Right ventricle myocardium superior (tissue), 1 donor: ENCODE measurements around the gene FLNA. TPM values are rescaled to one million over a fixed set of nuclear protein-coding genes. Genes with fewer than 3 reads are reported as not detected.
"Not testable (repeated sequence)": the region's sequence is repeated elsewhere in the genome, so short reads cannot be mapped to it uniquely, and the experiment has no call there.

Experiments
- ATAC-seq: fragments of 200-7000 bp; cut with Tn5 transposase; one replicate; pipeline ENCODE4 v1.9.1; 2020; ENCODE audit warnings: mild to moderate bottlenecking; ENCODE audit not compliant: poor library complexity
- DNase-seq: peaks from one replicate; pipeline ENCODE4 v3.0.0-alpha.2; 2020
- intact Hi-C: fragments of 100-400 bp; cut with DNase I; formaldehyde crosslinking; loops from one replicate; pipeline ENCODE4 v1.11.2; 2022
- total RNA-seq: library from RNA; stranded (reverse); fragmentation: NEBNext Ultra II Directional; extraction: Animal tissue kit (Norgen Biotek cat#: 25700); gene quantifications from one replicate; pipeline ENCODE4 v1.2.1, GENCODE V29; 2021
- donor health status: DM: no; HTN: yes; CAD: no; lungs with severe emphysema.

FLNA gene
- total RNA-seq, 1 donor from 2014 or later, result 216 TPM

- ATAC-seq (no peak), DNase-seq (no peak)
- intact Hi-C loops, result no loop called here
These were observed 50.9 kb downstream of the FLNA start for GRCh38 chrX:154323537-154323936.

- intact Hi-C loops, result no loop called here
- ATAC-seq, result no peak
- no peak for DNase-seq
These were observed 51.5 kb downstream of the FLNA start for GRCh38 chrX:154322890-154323289.

- ATAC-seq (peak; percentile 70), DNase-seq (no peak)
- intact Hi-C loops, result no loop called here
These were observed 52.8 kb downstream of the FLNA start for GRCh38 chrX:154321594-154321993.

GRCh38 chrX:154321152-154321551, 53.3 kb downstream of the FLNA start:
- DNase-seq (no peak), ATAC-seq (no peak)
- intact Hi-C loops, result no loop called here

- intact Hi-C loops, result no loop called here
- ATAC-seq (no peak), DNase-seq (no peak)
These were observed 54.0 kb downstream of the FLNA start for GRCh38 chrX:154320406-154320805.

GRCh38 chrX:154317391-154317995, 56.9 kb downstream of the FLNA start:
- ATAC-seq, result no peak

GRCh38 chrX:154315416-154315815, 59.0 kb downstream of the FLNA start:
- DNase-seq (no peak), ATAC-seq (no peak)
- intact Hi-C loops, result loop anchor here (5.0 kb wide), 1 partner anchor 217 kb away; no protein-coding TSS in a partner anchor

More at GRCh38 chrX:154317391-154317995, 56.9 kb downstream of the FLNA start:
- intact Hi-C loops, result loop anchor here (5.0 kb wide), 1 partner anchor 215 kb away; no protein-coding TSS in a partner anchor
- no peak for DNase-seq

GRCh38 chrX:154313147-154313546, 61.3 kb downstream of the FLNA start:
- DNase-seq (no peak), ATAC-seq (no peak)
- intact Hi-C loops, result no loop called here

GRCh38 chrX:154312116-154312515, 62.3 kb downstream of the FLNA start:
- no peak for ATAC-seq
- no peak for DNase-seq
- intact Hi-C loops, result no loop called here

- DNase-seq (no peak), ATAC-seq (no peak)
- intact Hi-C loops, result no loop called here
These were observed 63.6 kb downstream of the FLNA start for GRCh38 chrX:154310616-154311536.

GRCh38 chrX:154309041-154309775, 65.2 kb downstream of the FLNA start:
- DNase-seq, result no peak
- no peak for ATAC-seq

GRCh38 chrX:154308108-154308946, 66.1 kb downstream of the FLNA start:
- ATAC-seq (peak; percentile 65), DNase-seq (peak; percentile 57)
- intact Hi-C loops, result no loop called here

More at GRCh38 chrX:154309041-154309775, 65.2 kb downstream of the FLNA start:
- intact Hi-C loops, result no loop called here

GRCh38 chrX:154307202-154307601, 67.2 kb downstream of the FLNA start:
- no peak for ATAC-seq
- intact Hi-C loops, result no loop called here

GRCh38 chrX:154305541-154306205, 68.8 kb downstream of the FLNA start:
- intact Hi-C loops, result no loop called here
- DNase-seq (no peak), ATAC-seq (peak; percentile 48)

More at GRCh38 chrX:154307202-154307601, 67.2 kb downstream of the FLNA start:
- DNase-seq, result no peak

- no peak for DNase-seq
- ATAC-seq, result no peak
These were observed 69.6 kb downstream of the FLNA start for GRCh38 chrX:154304846-154305245.

GRCh38 chrX:154303476-154303875, 71.0 kb downstream of the FLNA start:
- intact Hi-C loops, result no loop called here
- ATAC-seq, result no peak
- DNase-seq, result no peak

More at GRCh38 chrX:154304846-154305245, 69.6 kb downstream of the FLNA start:
- intact Hi-C loops, result no loop called here

- DNase-seq, intact Hi-C loops, ATAC-seq: not testable (repeated sequence)
These were observed 71.4 kb downstream of the FLNA start for GRCh38 chrX:154302998-154303397.

GRCh38 chrX:154300816-154301215, 73.6 kb downstream of the FLNA start:
- ATAC-seq (no peak), DNase-seq (peak; percentile 49)
- intact Hi-C loops, result no loop called here
